ENCODE data around the gene SMIM35.

DNA sequence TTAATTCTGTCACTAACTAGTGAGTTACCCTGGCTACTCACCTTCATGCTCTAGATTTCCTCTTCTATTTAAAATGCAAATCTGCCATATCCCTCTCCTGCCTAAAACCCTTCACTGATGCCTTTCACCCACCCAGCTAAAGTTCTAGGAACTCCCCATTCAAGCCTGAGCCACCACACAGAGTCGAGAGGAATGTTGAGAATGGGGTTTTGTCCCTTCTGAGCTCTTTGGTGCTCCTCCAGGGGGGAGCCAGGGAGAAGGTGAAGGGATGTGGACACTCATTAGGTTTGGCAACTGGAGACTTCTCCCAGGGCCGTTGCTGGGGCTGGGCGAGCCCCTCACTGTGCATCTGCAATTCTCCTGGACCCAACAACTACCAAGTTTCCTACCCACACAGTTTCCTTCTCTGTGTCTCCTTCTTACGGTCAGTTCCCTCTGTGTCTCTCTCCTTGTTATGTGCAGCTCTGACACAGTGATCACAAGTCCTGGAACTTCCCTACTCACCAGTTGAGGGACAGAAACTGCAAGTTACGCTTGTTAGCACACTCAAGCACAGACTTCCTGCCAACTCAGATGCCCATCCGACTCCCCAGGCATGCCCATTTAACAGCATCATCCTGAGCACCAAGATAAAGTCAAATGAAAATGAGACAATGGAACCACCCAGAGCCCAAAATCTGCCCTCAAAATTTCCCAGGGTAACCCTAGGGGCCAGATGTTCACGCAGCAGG is 107.1 kb downstream of the SMIM35 start:
- TF ChIP-seq POLR2AphosphoS5 (IDR thresholded peaks at IDR 0.05) (peak in 1 of 3 donors; percentile 60), CTCF (IDR thresholded peaks at IDR 0.05) (no peak), EP300 (IDR thresholded peaks at IDR 0.05; ENCODE audit: low read depth) (no peak)

All from transverse colon (tissue), 4 donors.